ENCODE results near the gene ST3GAL3.

DNA sequence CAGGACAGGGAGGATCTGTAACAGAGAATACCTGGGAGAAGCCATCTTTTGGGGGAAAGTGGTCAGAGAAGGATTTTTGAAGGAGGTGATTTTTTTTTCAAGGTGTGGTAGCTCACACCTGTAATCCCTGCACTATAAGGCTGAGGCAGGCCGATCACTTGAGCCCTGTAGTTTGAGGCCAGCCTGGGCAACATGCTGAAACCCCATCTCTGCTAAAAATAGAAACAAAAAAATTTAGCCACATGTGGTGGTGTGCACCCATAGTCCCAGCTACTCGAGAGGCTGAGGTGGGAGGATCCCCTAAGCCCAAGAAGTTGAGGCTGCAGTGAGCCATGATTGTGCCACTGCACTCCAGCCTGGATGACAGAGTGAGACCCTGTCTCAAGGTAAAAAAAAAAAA lies 158.9 kb downstream of the ST3GAL3 start:
- TF ChIP-seq POLR2AphosphoS5 (IDR thresholded peaks at IDR 0.05; ENCODE audit: low read depth) (no peak), CTCF (IDR thresholded peaks at IDR 0.05; ENCODE audit: insufficient read depth, low read length) (no peak), GABPA (IDR thresholded peaks at IDR 0.05; ENCODE audit: low read depth) (no peak), REST (IDR thresholded peaks at IDR 0.05; ENCODE audit: insufficient replicate concordance, low read depth) (no peak), SPI1 (IDR thresholded peaks at IDR 0.05; ENCODE audit: borderline replicate concordance, low read depth) (no peak)

Measured in HL-60 (cell line).